K562 (cell line): ENCODE data around the gene DENR. TPM values are rescaled to one million over a fixed set of nuclear protein-coding genes. Genes with fewer than 3 reads are reported as not detected.

Source experiments
- ATAC-seq: fragments of 200-7000 bp; cut with Tn5 transposase; 3 replicates; pipeline ENCODE4 v1.9.1; 2020; ENCODE audit warnings: moderate library complexity
- BruUV-seq: library from RNA; stranded (reverse); fragments of 400-500 nt; replicated peaks from 2 replicates; lab custom pipeline; 2021; lab: Mats Ljungman, UMichigan
- CTCF ChIA-PET: fragments of 300-600 bp; formaldehyde crosslinking; extraction: SDS; loops from one replicate; lab custom pipeline; 2021; ENCODE audit warnings: low intra/inter-chr PET ratio; lab: Yijun Ruan, JAX
- POLR2A ChIA-PET: fragments of 300-600, 350-650 bp; sonication (Branson Sonifier 250); formaldehyde crosslinking; extraction: SDS; loops from one replicate; lab custom pipeline; 2021; ENCODE audit warnings: antibody characterized with exemption, inconsistent platforms; lab: Yijun Ruan, JAX
- DNase-seq, 4 experiments: peaks; one replicate each; pipeline versions ENCODE4 v3.0.0 to v3.0.0-alpha.2; 2011 to 2018; ENCODE audit warnings: low spot score in 3 of 4, mixed read lengths in 3 of 4; ENCODE audit errors: extremely low read depth in 1 of 4
- FAIRE-seq: peaks from 2 replicates; lab custom pipeline; 2011; peaks lifted over from hg19 to GRCh38; lab: Jason Lieb, UNC
- H2AFZ ChIP-seq: 2 replicates; pipeline ENCODE4 v1.6.0; 2011; ENCODE audit warnings: low read depth, low read length, control low read depth, inconsistent platforms
- H3K27ac ChIP-seq: fragments of 200-600 bp; 3 replicates; pipeline ENCODE4 v1.8.0; 2011; ENCODE audit warnings: low read depth, mild to moderate bottlenecking, control low read depth, inconsistent platforms, low read length, moderate library complexity, mixed read lengths; ENCODE audit errors: extremely low read depth
- H3K27me3 ChIP-seq, 2 experiments: fragments of 300-600 bp in 1 of 2; 2 replicates in 1 of 2; 3 replicates in 1 of 2; pipeline versions ENCODE4 v1.6.0 to v1.8.0; 2011; ENCODE audit warnings: inconsistent platforms in 2 of 2, low read length in 2 of 2, mild to moderate bottlenecking in 1 of 2, mixed read lengths in 1 of 2, moderate library complexity in 1 of 2; ENCODE audit not compliant: control insufficient read depth in 2 of 2, insufficient read depth in 2 of 2
- H3K36me3 ChIP-seq: fragments of 300-600 bp; 3 replicates; pipeline ENCODE4 v1.8.0; 2011; ENCODE audit warnings: mild to moderate bottlenecking, low read length, inconsistent platforms; ENCODE audit not compliant: control insufficient read depth, insufficient read depth
- H3K4me1 ChIP-seq, 2 experiments: fragments of 200-600 bp in 1 of 2; replicated peaks in 1 of 2; 2 replicates in 1 of 2; 3 replicates in 1 of 2; pipeline versions ENCODE4 v1.5.1 to v1.8.0; 2011; ENCODE audit warnings: inconsistent platforms in 2 of 2, low read length in 2 of 2, mild to moderate bottlenecking in 1 of 2, mixed read lengths in 1 of 2, moderate library complexity in 1 of 2; ENCODE audit not compliant: control insufficient read depth in 2 of 2, insufficient read depth in 2 of 2
- H3K4me2 ChIP-seq: 2 replicates; pipeline ENCODE4 v1.6.1; 2011; ENCODE audit warnings: low read length, control low read depth, inconsistent platforms, mixed read lengths; ENCODE audit not compliant: insufficient read depth
- H3K4me3 ChIP-seq: fragments of 200-600 bp; sonication (generic), shearing (Covaris generic); 2 replicates; pipeline ENCODE4 v1.5.1; 2016; ENCODE audit warnings: control low read depth, inconsistent platforms
- H3K79me2 ChIP-seq: fragments of 200-600 bp; 3 replicates; pipeline ENCODE4 v1.8.0; 2011; ENCODE audit warnings: low read length, inconsistent platforms; ENCODE audit not compliant: control insufficient read depth, insufficient read depth
- H3K9ac ChIP-seq, 2 experiments: 2 replicates each; pipeline versions ENCODE4 v1.6.0 to v1.6.1; 2011; ENCODE audit warnings: low read depth in 2 of 2, low read length in 2 of 2, control low read depth in 1 of 2, inconsistent platforms in 1 of 2, mild to moderate bottlenecking in 1 of 2, mixed read lengths in 1 of 2; ENCODE audit not compliant: insufficient read depth in 1 of 2
- H3K9me1 ChIP-seq: one replicate; pipeline ENCODE4 v1.6.0; 2011; ENCODE audit warnings: inconsistent platforms, mild to moderate bottlenecking, low read length, moderate library complexity; ENCODE audit not compliant: control insufficient read depth, insufficient read depth
- H3K9me3 ChIP-seq: replicated peaks from 2 replicates; pipeline ENCODE4 v1.5.1; 2011; ENCODE audit warnings: low read depth, low read length, inconsistent platforms; ENCODE audit not compliant: control insufficient read depth, insufficient read depth
- H4K20me1 ChIP-seq: replicated peaks from 2 replicates; pipeline ENCODE4 v1.6.1; 2011; ENCODE audit warnings: low read length, inconsistent platforms, mixed read lengths; ENCODE audit not compliant: control insufficient read depth, insufficient read depth
- BRF1 ChIP-seq: IDR thresholded peaks from 3 replicates; pipeline ENCODE4 v1.6.1; 2011; ENCODE audit warnings: borderline replicate concordance, mild to moderate bottlenecking; ENCODE audit not compliant: insufficient read length; ENCODE audit errors: extremely low read depth
- E2F5 ChIP-seq: sonication (generic); formaldehyde crosslinking; IDR thresholded peaks from 2 replicates; pipeline ENCODE4 v1.8.0; 2022; ENCODE audit warnings: mild to moderate bottlenecking, missing genetic modification reagents
- EWSR1 ChIP-seq: fragments of 450-650 bp; IDR thresholded peaks from 2 replicates; pipeline ENCODE4 v1.6.1; 2018; ENCODE audit warnings: borderline replicate concordance, mild to moderate bottlenecking, low read depth, moderate library complexity; ENCODE audit not compliant: partially characterized antibody
- FOXP1 ChIP-seq: sonication (generic); formaldehyde crosslinking; IDR thresholded peaks from 2 replicates; pipeline ENCODE4 v1.8.0; 2022; ENCODE audit warnings: mild to moderate bottlenecking, missing genetic modification reagents
- HDAC3 ChIP-seq: fragments of 450-650 bp; IDR thresholded peaks from 2 replicates; pipeline ENCODE4 v1.6.1; 2018; ENCODE audit warnings: borderline replicate concordance, mild to moderate bottlenecking, moderate library complexity; ENCODE audit not compliant: partially characterized antibody
- NFE2 ChIP-seq: IDR thresholded peaks from 2 replicates; pipeline ENCODE4 v1.6.1; 2014; ENCODE audit warnings: antibody characterized with exemption, low read depth
- NFIC ChIP-seq: fragments of 450-650 bp; IDR thresholded peaks from 2 replicates; pipeline ENCODE4 v1.6.1; 2017; ENCODE audit warnings: mild to moderate bottlenecking, inconsistent platforms
- TAF15 ChIP-seq: fragments of 200-400 bp; formaldehyde crosslinking; IDR thresholded peaks from 2 replicates; pipeline ENCODE4 v1.6.1; 2017; ENCODE audit warnings: mild to moderate bottlenecking, low read depth, low read length, moderate library complexity
- WHSC1 ChIP-seq: IDR thresholded peaks from one replicate; pipeline ENCODE4 v1.6.1; 2012; ENCODE audit warnings: low read length, control low read depth, inconsistent platforms
- WGBS: fragments of 100-300 bp; shearing (Covaris generic); methylation state at CpG from one replicate; pipeline ENCODE4 v1.1.6; 2016; ENCODE audit warnings: low coverage, mixed read lengths; ENCODE audit not compliant: insufficient coverage; ENCODE audit errors: missing lambda C conversion rate; 5-methylcytosine and 5-hydroxymethylcytosine counted together
- in situ Hi-C: fragments of 300-500 bp; cut with MboI; formaldehyde crosslinking; loops from 4 replicates; pipeline ENCODE4 v1.15.0; 2018; ENCODE audit warnings: inconsistent platforms, mixed read lengths
- intact Hi-C: fragments of 100-400 bp; cut with micrococcal nuclease; formaldehyde crosslinking; loops from 2 replicates; pipeline ENCODE4 v1.14.2; 2022
- polyA plus RNA-seq, 8 experiments: library from polyadenylated mRNA; depleted of rRNA in 4 of 8; stranded (reverse) in 5 of 8; unstranded in 3 of 8; fragments of >200 nt; fragmentation: Nextera tagmentation in 2 of 8; fragmentation: Illumina TruSeq in 1 of 8; extraction: Ambion mirVana in 2 of 8; extraction: Trizol in 1 of 8; gene quantifications; 2 replicates each; pipeline versions ENCODE4 v1.2.1 to v1.2.3, GENCODE V29; 2011 to 2014; ENCODE audit warnings: inconsistent platforms in 1 of 8, missing spikeins in 1 of 8
- total RNA-seq, 7 experiments: library from RNA; depleted of rRNA in 6 of 7; stranded (reverse); fragments of >200 nt in 6 of 7; fragmentation: Illumina TruSeq in 2 of 7; extraction: Trizol in 2 of 7; gene quantifications; 2 replicates each; pipeline versions ENCODE4 v1.2.1 to v1.2.3, GENCODE V29; 2011 to 2021; ENCODE audit warnings: low replicate concordance in 1 of 7

DENR gene
- total and polyA plus RNA-seq, 9 of the 15 experiments (the other 6 are each of a cell fraction or from before 2014, with no cell fraction given) = 32.5 to 77.4 (median 54.7) TPM

DNA sequence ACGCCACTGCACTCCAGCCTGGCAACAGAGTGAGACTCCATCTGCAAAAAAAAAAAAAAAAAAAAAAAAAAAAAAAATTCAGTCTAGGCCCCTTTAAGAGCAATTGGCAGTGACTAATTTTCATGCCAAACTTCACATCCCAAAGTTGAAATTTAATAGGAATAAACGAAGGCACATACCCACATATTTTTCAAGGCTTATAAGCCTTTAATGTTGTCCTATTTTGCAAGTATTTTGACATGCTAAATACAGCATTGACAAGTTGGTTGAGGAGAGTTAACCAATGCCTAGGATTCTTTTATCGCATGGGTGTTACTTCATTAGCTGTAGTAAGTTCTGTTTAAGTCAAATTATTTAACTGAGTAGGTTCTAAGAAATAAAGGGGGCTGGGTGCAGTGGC, 59.2 kb downstream of the DENR start:
- Histone ChIP-seq H3K4me1 (no peaks in the 10 kb centered on the region; a peak in 1 of 5 replicates), H3K9me3 (no peaks in the 10 kb centered on the region), H4K20me1 (no peaks in the 10 kb centered on the region), H3K27me3 (no peaks in the 10 kb centered on the region), H3K9ac (no peak overlapping the region), H3K4me3 (no peak overlapping the region), H2AFZ (no peak overlapping the region), H3K27ac (no peak overlapping the region), H3K9me1 (no peaks in the 10 kb centered on the region), H3K4me2 (no peak overlapping the region), H3K36me3 (no peaks in the 10 kb centered on the region), H3K79me2 (no peaks in the 10 kb centered on the region)
- BruUV-seq = no TSS peak
- intact Hi-C loops (no loop called here), in situ Hi-C loops (no loop called here)
- ChIA-PET POLR2A (no interaction called here), CTCF (no interaction called here)
- FAIRE-seq (no peak), ATAC-seq (no peak), DNase-seq (no peak)
- WGBS = 48% methylated on average over 2 of the region's 3 CpGs
- TF ChIP-seq EWSR1 = no peak
- TF ChIP-seq E2F5 (CRISPR knock-in tag) = no peak
- no peak for TF ChIP-seq NFIC
- no peak for TF ChIP-seq BRF1
- no peak for TF ChIP-seq TAF15
- TF ChIP-seq HDAC3 = no peak
- TF ChIP-seq NFE2 = no peak
- TF ChIP-seq WHSC1 = no peak
- no peak for TF ChIP-seq FOXP1 (CRISPR knock-in tag)
